ENCODE data around the gene ADCY1.

- TF ChIP-seq, protein P1, sequence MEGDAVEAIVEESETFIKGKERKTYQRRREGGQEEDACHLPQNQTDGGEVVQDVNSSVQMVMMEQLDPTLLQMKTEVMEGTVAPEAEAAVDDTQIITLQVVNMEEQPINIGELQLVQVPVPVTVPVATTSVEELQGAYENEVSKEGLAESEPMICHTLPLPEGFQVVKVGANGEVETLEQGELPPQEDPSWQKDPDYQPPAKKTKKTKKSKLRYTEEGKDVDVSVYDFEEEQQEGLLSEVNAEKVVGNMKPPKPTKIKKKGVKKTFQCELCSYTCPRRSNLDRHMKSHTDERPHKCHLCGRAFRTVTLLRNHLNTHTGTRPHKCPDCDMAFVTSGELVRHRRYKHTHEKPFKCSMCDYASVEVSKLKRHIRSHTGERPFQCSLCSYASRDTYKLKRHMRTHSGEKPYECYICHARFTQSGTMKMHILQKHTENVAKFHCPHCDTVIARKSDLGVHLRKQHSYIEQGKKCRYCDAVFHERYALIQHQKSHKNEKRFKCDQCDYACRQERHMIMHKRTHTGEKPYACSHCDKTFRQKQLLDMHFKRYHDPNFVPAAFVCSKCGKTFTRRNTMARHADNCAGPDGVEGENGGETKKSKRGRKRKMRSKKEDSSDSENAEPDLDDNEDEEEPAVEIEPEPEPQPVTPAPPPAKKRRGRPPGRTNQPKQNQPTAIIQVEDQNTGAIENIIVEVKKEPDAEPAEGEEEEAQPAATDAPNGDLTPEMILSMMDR (IDR thresholded peaks at IDR 0.05), result no peak
- TF ChIP-seq POLR2A (IDR thresholded peaks at IDR 0.05), result no peak
- TF ChIP-seq EP300 (IDR thresholded peaks at IDR 0.05), result no peak
These were observed 3.9 kb downstream of the ADCY1 start for GRCh38 chr7:45578022-45578421.
